ENCODE measurements around the gene DDX25. TPM values are rescaled to one million over a fixed set of nuclear protein-coding genes. Genes with fewer than 3 reads are reported as not detected.

DDX25 gene
- total RNA-seq, 1 donor from 2014 or later: 1.8 TPM

DNA sequence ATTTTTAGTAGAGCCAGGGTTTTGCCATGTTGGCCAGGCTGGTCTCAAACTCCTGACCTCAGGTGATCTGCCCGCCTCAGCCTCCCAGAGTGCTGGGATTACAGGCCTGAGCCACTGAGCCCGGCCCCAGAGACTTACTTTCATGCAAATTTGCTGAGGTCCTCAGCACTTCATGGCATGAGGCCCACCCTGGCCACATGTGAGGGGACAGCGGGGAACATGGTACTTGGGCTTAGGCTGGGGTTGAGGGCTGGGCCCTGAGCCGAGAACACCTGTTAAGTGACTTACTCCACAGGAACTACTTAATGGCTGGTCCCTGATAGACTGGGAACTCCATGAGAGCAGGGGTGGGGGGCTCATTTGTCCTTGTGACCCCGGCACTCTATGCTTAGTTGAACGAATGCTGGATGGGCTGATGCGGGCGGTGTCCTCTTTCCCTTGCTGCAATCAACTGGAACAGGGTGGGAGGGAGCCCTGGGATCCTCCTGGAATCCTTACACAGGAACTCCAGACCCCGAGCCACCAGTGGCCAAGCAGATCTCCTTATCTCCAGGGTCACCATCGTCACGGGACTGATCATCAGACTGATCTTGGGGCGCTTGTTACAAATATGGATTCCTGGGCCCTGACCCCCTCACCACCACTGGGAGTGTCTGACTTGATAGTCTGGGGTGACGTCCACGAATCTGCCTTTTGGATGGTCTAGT lies 42.6 kb downstream of the DDX25 start:
- H3K27ac Mint-ChIP-seq: no peak overlapping the region
- peak; percentile 60 for DNase-seq (ENCODE audit: extremely low spot score, unreplicated experiment)
- H3K4me3 Mint-ChIP-seq: no peak overlapping the region
- H3K36me3 Mint-ChIP-seq: no peaks in the 10 kb centered on the region
- TF ChIP-seq, protein P1, sequence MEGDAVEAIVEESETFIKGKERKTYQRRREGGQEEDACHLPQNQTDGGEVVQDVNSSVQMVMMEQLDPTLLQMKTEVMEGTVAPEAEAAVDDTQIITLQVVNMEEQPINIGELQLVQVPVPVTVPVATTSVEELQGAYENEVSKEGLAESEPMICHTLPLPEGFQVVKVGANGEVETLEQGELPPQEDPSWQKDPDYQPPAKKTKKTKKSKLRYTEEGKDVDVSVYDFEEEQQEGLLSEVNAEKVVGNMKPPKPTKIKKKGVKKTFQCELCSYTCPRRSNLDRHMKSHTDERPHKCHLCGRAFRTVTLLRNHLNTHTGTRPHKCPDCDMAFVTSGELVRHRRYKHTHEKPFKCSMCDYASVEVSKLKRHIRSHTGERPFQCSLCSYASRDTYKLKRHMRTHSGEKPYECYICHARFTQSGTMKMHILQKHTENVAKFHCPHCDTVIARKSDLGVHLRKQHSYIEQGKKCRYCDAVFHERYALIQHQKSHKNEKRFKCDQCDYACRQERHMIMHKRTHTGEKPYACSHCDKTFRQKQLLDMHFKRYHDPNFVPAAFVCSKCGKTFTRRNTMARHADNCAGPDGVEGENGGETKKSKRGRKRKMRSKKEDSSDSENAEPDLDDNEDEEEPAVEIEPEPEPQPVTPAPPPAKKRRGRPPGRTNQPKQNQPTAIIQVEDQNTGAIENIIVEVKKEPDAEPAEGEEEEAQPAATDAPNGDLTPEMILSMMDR (conservative IDR thresholded peaks at IDR 0.05): no peak
- H3K9me3 Mint-ChIP-seq: no peaks in the 10 kb centered on the region
- H3K27me3 Mint-ChIP-seq: peaks cover 13% of the 10 kb centered on the region
- peaks cover 28% of the 10 kb centered on the region for H3K4me1 Mint-ChIP-seq (ENCODE audit: unreplicated experiment)

DNA sequence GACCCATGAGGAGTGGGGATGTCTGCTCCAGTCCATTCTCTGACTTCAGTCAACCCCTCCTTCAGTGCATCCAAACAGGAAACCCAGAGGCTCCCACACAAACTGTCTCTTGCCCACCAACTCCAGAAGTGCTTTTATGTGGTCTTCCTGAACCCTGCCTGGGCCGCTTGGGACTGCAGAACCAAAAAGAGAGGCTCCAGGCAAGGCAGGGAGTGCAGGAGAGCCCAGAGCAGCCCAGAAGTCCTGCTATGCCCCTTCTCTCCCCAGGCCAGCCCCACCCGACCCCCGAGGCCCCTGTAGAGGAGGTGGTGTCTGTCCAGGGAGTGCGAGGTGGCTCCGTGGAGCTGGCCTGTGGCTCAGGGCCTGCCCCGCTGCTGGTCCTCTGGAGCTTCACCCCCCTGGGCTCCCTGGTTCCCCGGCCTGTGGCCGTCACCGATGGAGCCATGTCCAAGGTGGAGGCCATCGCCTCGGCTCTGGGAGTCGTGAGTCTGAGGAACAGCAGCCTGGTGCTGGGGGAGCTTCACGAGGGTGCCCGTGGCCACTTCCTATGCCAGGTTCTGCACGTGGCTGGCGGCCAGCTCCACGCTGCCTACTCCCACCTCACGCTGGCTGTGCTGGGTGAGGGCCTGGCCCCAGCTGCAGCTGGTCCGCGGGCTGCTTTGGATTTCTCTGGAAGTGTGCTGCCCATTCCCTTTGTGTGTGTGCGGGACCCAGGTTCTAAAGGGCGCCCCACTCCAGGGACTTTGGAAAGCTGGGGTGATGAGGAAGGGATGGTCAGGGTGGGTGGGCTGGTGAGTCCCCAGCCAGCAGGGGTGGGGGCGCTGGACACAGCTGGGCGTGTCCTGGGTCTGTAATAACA lies 43.3 kb downstream of the DDX25 start:
- no peak overlapping the region for H3K4me3 Mint-ChIP-seq
- H3K27ac Mint-ChIP-seq: no peak overlapping the region
- peak; percentile 68 for DNase-seq (ENCODE audit: extremely low spot score, unreplicated experiment)
- H3K36me3 Mint-ChIP-seq: no peaks in the 10 kb centered on the region
- no peaks in the 10 kb centered on the region for H3K9me3 Mint-ChIP-seq
- peaks cover 27% of the 10 kb centered on the region for H3K4me1 Mint-ChIP-seq (ENCODE audit: unreplicated experiment)
- TF ChIP-seq, protein P1 (conservative IDR thresholded peaks at IDR 0.05): no peak
- peaks cover 8% of the 10 kb centered on the region for H3K27me3 Mint-ChIP-seq

DNA sequence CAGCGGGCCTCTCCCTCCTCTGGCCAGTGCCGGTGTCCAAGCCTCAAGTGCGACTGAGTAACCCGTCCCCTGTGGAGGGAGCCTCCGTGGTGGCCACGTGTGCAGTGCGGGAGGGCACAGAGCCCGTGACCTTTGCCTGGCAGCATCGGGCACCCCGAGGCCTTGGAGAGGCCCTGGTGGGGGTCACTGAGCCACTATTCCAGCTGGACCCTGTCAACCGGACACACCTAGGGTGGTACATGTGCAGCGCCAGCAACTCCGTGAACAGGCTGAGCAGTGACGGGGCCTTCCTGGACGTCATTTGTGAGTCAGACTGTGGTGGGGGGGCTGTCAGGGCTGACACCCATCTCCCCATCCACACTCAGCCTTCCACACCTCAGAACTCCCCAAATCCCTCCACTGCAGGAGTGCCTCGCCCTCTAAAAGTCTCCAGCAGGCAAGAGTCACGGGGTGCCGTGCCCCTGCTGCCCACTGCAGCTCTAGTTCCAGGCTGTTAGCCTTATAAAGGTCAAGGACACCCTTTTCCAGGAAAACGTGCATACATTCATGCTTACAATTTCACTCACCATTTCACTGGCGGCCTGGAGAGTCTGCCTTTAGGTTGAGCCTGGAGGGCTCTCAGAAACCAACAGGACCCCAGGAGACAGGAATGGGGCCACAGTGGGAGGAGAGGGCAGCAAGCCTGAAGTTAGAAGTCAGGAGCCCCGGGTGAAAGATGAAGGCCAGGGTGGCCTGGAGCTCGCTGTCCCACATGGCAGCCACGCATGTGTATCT lies 44.2 kb downstream of the DDX25 start:
- no peaks in the 10 kb centered on the region for H3K9me3 Mint-ChIP-seq
- H3K27ac Mint-ChIP-seq: no peak overlapping the region
- H3K36me3 Mint-ChIP-seq: no peaks in the 10 kb centered on the region
- TF ChIP-seq, protein P1 (conservative IDR thresholded peaks at IDR 0.05): no peak
- peaks cover 8% of the 10 kb centered on the region for H3K27me3 Mint-ChIP-seq
- H3K4me1 Mint-ChIP-seq (ENCODE audit: unreplicated experiment): peaks cover 25% of the 10 kb centered on the region
- no peak overlapping the region for H3K4me3 Mint-ChIP-seq
- peak; percentile 67 for DNase-seq (ENCODE audit: extremely low spot score, unreplicated experiment)

DNA sequence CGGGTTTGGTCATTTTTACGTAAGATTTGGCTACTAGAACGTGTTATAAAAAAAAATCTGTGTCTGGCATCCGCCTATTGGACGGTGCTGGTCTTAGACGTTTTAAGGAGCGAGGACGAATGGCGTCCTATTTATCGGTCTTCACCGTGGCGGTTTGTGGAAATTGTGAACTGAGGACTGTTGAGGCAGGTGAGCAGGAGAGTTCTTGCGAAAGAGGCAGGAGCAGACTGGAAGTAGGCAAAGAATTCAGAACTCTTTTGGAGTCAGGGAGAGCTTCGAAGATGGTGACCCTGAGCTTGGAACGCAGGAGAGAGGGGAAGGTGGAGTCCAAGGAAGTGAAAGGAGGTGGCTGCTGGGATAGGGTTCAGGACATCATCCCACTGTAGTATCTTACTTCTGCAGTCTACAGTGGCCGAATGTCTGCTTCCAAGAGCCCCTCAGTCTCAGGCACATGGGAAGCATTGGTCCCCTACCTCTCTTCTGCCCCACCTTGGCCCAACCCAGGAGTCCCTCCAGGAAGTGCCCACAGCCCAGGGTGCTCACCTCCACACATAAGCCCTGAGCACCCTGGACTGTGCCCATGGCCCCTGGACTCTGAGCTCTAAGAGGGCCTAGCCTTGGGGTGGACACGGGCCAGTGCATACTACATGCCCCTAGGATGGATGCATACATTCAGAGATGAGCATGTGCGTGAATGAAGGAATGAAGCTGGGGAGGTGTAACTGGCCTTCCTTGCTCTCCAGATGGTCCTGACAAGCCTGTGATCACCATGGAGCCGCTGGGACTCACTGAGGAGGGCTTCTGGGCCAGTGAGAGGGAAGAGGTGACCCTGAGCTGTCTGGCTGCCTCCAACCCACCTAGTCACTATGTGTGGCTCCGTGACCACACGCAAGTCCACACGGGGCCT lies 45.2 kb downstream of the DDX25 start:
- H3K9me3 Mint-ChIP-seq: no peaks in the 10 kb centered on the region
- H3K4me1 Mint-ChIP-seq (ENCODE audit: unreplicated experiment): peaks cover 19% of the 10 kb centered on the region
- no peak overlapping the region for H3K27ac Mint-ChIP-seq
- H3K4me3 Mint-ChIP-seq: no peak overlapping the region
- peaks cover under 1% of the 10 kb centered on the region for H3K27me3 Mint-ChIP-seq
- DNase-seq (ENCODE audit: extremely low spot score, unreplicated experiment): peak; percentile 64
- TF ChIP-seq, protein P1 (conservative IDR thresholded peaks at IDR 0.05): no peak
- H3K36me3 Mint-ChIP-seq: no peaks in the 10 kb centered on the region

DNA sequence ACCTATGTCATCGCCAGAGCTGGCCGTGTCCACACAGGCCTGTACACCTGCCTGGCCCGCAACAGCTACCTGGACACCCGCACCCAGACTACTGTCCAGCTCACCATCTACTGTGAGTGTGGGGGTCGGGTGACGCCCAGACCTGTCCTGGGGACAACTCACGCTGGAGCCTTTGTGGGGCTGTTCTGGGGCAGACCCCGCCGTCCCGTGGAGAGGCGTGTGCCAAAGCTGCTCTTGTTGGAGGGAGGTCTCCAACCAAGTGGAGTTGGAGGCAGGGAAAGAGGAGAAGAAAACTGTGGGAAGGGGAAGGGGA lies 45.8 kb downstream of the DDX25 start:
- H3K27ac Mint-ChIP-seq: no peak overlapping the region
- TF ChIP-seq, protein P1 (conservative IDR thresholded peaks at IDR 0.05): no peak

More for the DNA sequence above, 45.8 kb downstream of the DDX25 start:
- Mint-ChIP-seq H3K9me3 (no peaks in the 10 kb centered on the region), H3K36me3 (no peaks in the 10 kb centered on the region), H3K4me1 (ENCODE audit: unreplicated experiment) (peaks cover 19% of the 10 kb centered on the region), H3K27me3 (no peaks in the 10 kb centered on the region), H3K4me3 (no peak overlapping the region)
- DNase-seq (ENCODE audit: extremely low spot score, unreplicated experiment): peak; percentile 57
